Progenitor cell of endocrine pancreas (in vitro differentiated cells): ENCODE measurements around the gene ATF3. TPM values are rescaled to one million over a fixed set of nuclear protein-coding genes. Genes with fewer than 3 reads are reported as not detected.
A peak's percentile ranks its signal among the peaks of the same experiment; 100 is the strongest.

Experiments used
- DNase-seq: peaks from one replicate; pipeline ENCODE4 v3.0.0; 2021; ENCODE audit warnings: low spot score; ENCODE audit not compliant: unreplicated experiment
- H3K27ac Mint-ChIP-seq: 2 replicates; pipeline ENCODE4 v1.8.0; 2021; ENCODE audit warnings: mild to moderate bottlenecking, moderate library complexity, mixed read lengths
- H3K27me3 Mint-ChIP-seq: 2 replicates; pipeline ENCODE4 v1.8.0; 2021; ENCODE audit warnings: mixed read lengths
- H3K36me3 Mint-ChIP-seq: 2 replicates; pipeline ENCODE4 v1.8.0; 2022; ENCODE audit warnings: mixed read lengths; ENCODE audit not compliant: insufficient read depth
- H3K4me1 Mint-ChIP-seq: 2 replicates; pipeline ENCODE4 v1.8.0; 2021; ENCODE audit warnings: low read depth, mixed read lengths
- H3K4me3 Mint-ChIP-seq: 2 replicates; pipeline ENCODE4 v1.8.0; 2021; ENCODE audit warnings: low read depth, mild to moderate bottlenecking, moderate library complexity, mixed read lengths
- H3K9me3 Mint-ChIP-seq: 2 replicates; pipeline ENCODE4 v1.8.0; 2021; ENCODE audit warnings: low read depth, mixed read lengths
- CTCF ChIP-seq: fragments of 200-600 bp; sonication (generic); IDR thresholded peaks from one replicate; pipeline ENCODE4 v1.5.0; 2021; ENCODE audit warnings: antibody characterized with exemption, mild to moderate bottlenecking; ENCODE audit not compliant: unreplicated experiment
- total RNA-seq: library from RNA; stranded (reverse); gene quantifications from 2 replicates; pipeline ENCODE4 v1.2.1, GENCODE V29; 2021

Gene ATF3
- total RNA-seq, 1 donor from 2014 or later, result 14.6 TPM

- DNase-seq, result no peak
- Mint-ChIP-seq H3K36me3 (peaks cover 1% of the 10 kb centered on the region), H3K27me3 (peaks cover 50% of the 10 kb centered on the region), H3K4me1 (peaks cover 33% of the 10 kb centered on the region), H3K4me3 (peak overlapping the region; percentile 73), H3K9me3 (no peaks in the 10 kb centered on the region), H3K27ac (peak overlapping the region; percentile 95)
- no peak for TF ChIP-seq CTCF
Observed at GRCh38 chr1:212609701-212610574, 1.4 kb downstream of the ATF3 start.

- no peak for TF ChIP-seq CTCF
- no peaks in the 10 kb centered on the region for H3K9me3 Mint-ChIP-seq
- H3K27me3 Mint-ChIP-seq, result peaks cover 44% of the 10 kb centered on the region
- H3K4me1 Mint-ChIP-seq, result peaks cover 31% of the 10 kb centered on the region
- H3K36me3 Mint-ChIP-seq, result peaks cover 5% of the 10 kb centered on the region
- DNase-seq, result no peak
- peak overlapping the region; percentile 73 for H3K4me3 Mint-ChIP-seq
- no peak overlapping the region for H3K27ac Mint-ChIP-seq
Observed at GRCh38 chr1:212610575-212610967, 2.0 kb downstream of the ATF3 start.

GRCh38 chr1:212611000-212611948 lies 2.7 kb downstream of the ATF3 start:
- no peak for TF ChIP-seq CTCF
- H3K27ac Mint-ChIP-seq, result peak overlapping the region; percentile 25
- peak overlapping the region; percentile 73 for H3K4me3 Mint-ChIP-seq
- peaks cover 37% of the 10 kb centered on the region for H3K27me3 Mint-ChIP-seq
- DNase-seq, result no peak
- H3K9me3 Mint-ChIP-seq, result no peaks in the 10 kb centered on the region
- peaks cover 9% of the 10 kb centered on the region for H3K36me3 Mint-ChIP-seq
- H3K4me1 Mint-ChIP-seq, result peaks cover 24% of the 10 kb centered on the region

- peaks cover 18% of the 10 kb centered on the region for H3K4me1 Mint-ChIP-seq
- TF ChIP-seq CTCF, result no peak
- H3K4me3 Mint-ChIP-seq, result no peak overlapping the region
- peaks cover 14% of the 10 kb centered on the region for H3K36me3 Mint-ChIP-seq
- peaks cover 29% of the 10 kb centered on the region for H3K27me3 Mint-ChIP-seq
- no peak for DNase-seq
- H3K9me3 Mint-ChIP-seq, result no peaks in the 10 kb centered on the region
- peak overlapping the region; percentile 29 for H3K27ac Mint-ChIP-seq
Observed at GRCh38 chr1:212612041-212612961, 3.7 kb downstream of the ATF3 start.
